SK-MEL-5 (cell line): ENCODE results near the gene TRIM24. TPM values are rescaled to one million over a fixed set of nuclear protein-coding genes. Genes with fewer than 3 reads are reported as not detected.
"Not testable (repeated sequence)": the region's sequence is repeated elsewhere in the genome, so short reads cannot be mapped to it uniquely, and the experiment has no call there.

Source experiments
- DNase-seq: peaks from one replicate; pipeline ENCODE4 v3.0.0-alpha.2; 2016; ENCODE audit warnings: low read depth, low spot score
- in situ Hi-C: cut with HindIII; loops from 2 replicates; pipeline ENCODE4 v1.10.0; 2016; ENCODE audit warnings: low sequenced_read_pairs, high pct_unique_total_duplicates, low pct_unique_long_range_greater_than_20kb
- total RNA-seq: library from RNA; depleted of rRNA; stranded (reverse); fragments of >200 nt; shearing (Covaris generic); gene quantifications from 2 replicates; pipeline ENCODE4 v1.2.3, GENCODE V29; 2014

The TRIM24 gene
- total RNA-seq, 1 experiment from 2014 or later = 11.9 TPM

GRCh38 chr7:138513344-138513871 is 53.3 kb downstream of the TRIM24 start:
- in situ Hi-C loops = no loop called here
- no peak for DNase-seq

- in situ Hi-C loops = no loop called here
- no peak for DNase-seq
Measured at GRCh38 chr7:138514044-138514443, 54.0 kb downstream of the TRIM24 start.

GRCh38 chr7:138515001-138515528 is 55.0 kb downstream of the TRIM24 start:
- DNase-seq = no peak
- in situ Hi-C loops = no loop called here

- in situ Hi-C loops = no loop called here
- DNase-seq = no peak
Measured at GRCh38 chr7:138519061-138519798, 59.2 kb downstream of the TRIM24 start.

- no peak for DNase-seq
- in situ Hi-C loops = no loop called here
Measured at GRCh38 chr7:138520742-138521141, 60.7 kb downstream of the TRIM24 start.

GRCh38 chr7:138521837-138522461 is 61.9 kb downstream of the TRIM24 start:
- in situ Hi-C loops = no loop called here
- DNase-seq = no peak

- in situ Hi-C loops = no loop called here
- no peak for DNase-seq
Measured at GRCh38 chr7:138524259-138524658, 64.2 kb downstream of the TRIM24 start.

- DNase-seq = no peak
- in situ Hi-C loops = no loop called here
Measured at GRCh38 chr7:138525757-138526156, 65.7 kb downstream of the TRIM24 start.

- DNase-seq = no peak
- in situ Hi-C loops = no loop called here
Measured at GRCh38 chr7:138527746-138528223, 67.7 kb downstream of the TRIM24 start.

- DNase-seq, in situ Hi-C loops: not testable (repeated sequence)
Measured at GRCh38 chr7:138536833-138537232, 76.8 kb downstream of the TRIM24 start.

GRCh38 chr7:138538518-138538917 is 78.5 kb downstream of the TRIM24 start:
- in situ Hi-C loops = no loop called here
- no peak for DNase-seq

GRCh38 chr7:138538997-138539644 is 79.1 kb downstream of the TRIM24 start:
- in situ Hi-C loops = no loop called here
- DNase-seq = no peak

GRCh38 chr7:138542183-138542582 is 82.1 kb downstream of the TRIM24 start:
- in situ Hi-C loops = no loop called here
- no peak for DNase-seq

GRCh38 chr7:138543739-138544138 is 83.7 kb downstream of the TRIM24 start:
- in situ Hi-C loops = no loop called here
- no peak for DNase-seq

- in situ Hi-C loops = no loop called here
- no peak for DNase-seq
Measured at GRCh38 chr7:138545123-138545522, 85.1 kb downstream of the TRIM24 start.

- no peak for DNase-seq
- in situ Hi-C loops = no loop called here
Measured at GRCh38 chr7:138546064-138546619, 86.1 kb downstream of the TRIM24 start.

GRCh38 chr7:138546829-138547228 is 86.8 kb downstream of the TRIM24 start:
- DNase-seq = no peak
- in situ Hi-C loops = no loop called here

- no peak for DNase-seq
- in situ Hi-C loops = no loop called here
Measured at GRCh38 chr7:138549082-138549481, 89.0 kb downstream of the TRIM24 start.
